Prostate gland (tissue), 2 donors: ENCODE measurements around the gene SLC38A5. TPM values are rescaled to one million over a fixed set of nuclear protein-coding genes. Genes with fewer than 3 reads are reported as not detected.

Experiments used
- DNase-seq: peaks from one replicate; pipeline ENCODE4 v3.0.0-alpha.2; 2019; ENCODE audit warnings: low spot score
- H3K27ac ChIP-seq, 2 donors: fragments of 200-600 bp; sonication (generic); 2 replicates each; pipeline ENCODE4 v1.5.1; 2017 to 2019
- H3K27me3 ChIP-seq: fragments of 200-600 bp; sonication (generic); replicated peaks from 2 replicates; pipeline ENCODE4 v1.5.1; 2019; ENCODE audit not compliant: insufficient read depth
- H3K36me3 ChIP-seq, 2 donors: fragments of 200-600 bp; sonication (generic); 1 replicate in 1 of 2; 2 replicates in 1 of 2; pipeline versions ENCODE4 v1.5.1 to v1.8.1; 2017 to 2019
- H3K4me1 ChIP-seq: fragments of 200-600 bp; sonication (generic); replicated peaks from 2 replicates; pipeline ENCODE4 v1.5.1; 2019
- H3K4me3 ChIP-seq, 2 donors: fragments of 200-600 bp; sonication (generic); 2 replicates each; pipeline ENCODE4 v1.5.1; 2017 to 2019
- H3K9me3 ChIP-seq: fragments of 200-600 bp; sonication (generic); 2 replicates; pipeline ENCODE4 v1.5.1; 2017
- CTCF ChIP-seq, 4 experiments: fragments of 200-600 bp in 2 of 4; fragments of 450-650 bp in 2 of 4; sonication (generic) in 2 of 4; IDR thresholded peaks; 1 replicate in 3 of 4; 2 replicates in 1 of 4; pipeline ENCODE4 v1.5.1; 2016 to 2019; ENCODE audit warnings: antibody characterized with exemption in 4 of 4, mild to moderate bottlenecking in 2 of 4, moderate library complexity in 2 of 4
- POLR2A ChIP-seq: fragments of 450-650 bp; IDR thresholded peaks from one replicate; pipeline ENCODE4 v1.6.1; 2016; ENCODE audit warnings: antibody characterized with exemption, mild to moderate bottlenecking
- POLR2AphosphoS5 ChIP-seq: sonication (generic); formaldehyde crosslinking; IDR thresholded peaks from one replicate; pipeline ENCODE4 v1.6.1; 2017; ENCODE audit warnings: antibody characterized with exemption
- whole genome bisulfite sequencing: methylation state at CpG from one replicate; pipeline ENCODE4 v1.1.5; 2018; 5-methylcytosine and 5-hydroxymethylcytosine counted together
- intact Hi-C: fragments of 100-400 bp; cut with DNase I; formaldehyde crosslinking; loops from one replicate; pipeline ENCODE4 v1.14.2; 2022
- total RNA-seq, 2 donors: library from RNA; depleted of rRNA; stranded (reverse); fragments of >200 nt; gene quantifications; one replicate each; pipeline ENCODE4 v1.1.0, GENCODE V29; 2016

SLC38A5 gene
- total RNA-seq, 2 donors from 2014 or later, result 3.0 to 6.2 TPM

- H3K4me3 ChIP-seq, result no peak overlapping the region
- no peaks in the 10 kb centered on the region for H3K27me3 ChIP-seq
- no peak for DNase-seq
- H3K9me3 ChIP-seq, result no peaks in the 10 kb centered on the region
- TF ChIP-seq POLR2AphosphoS5, result no peak
- no peak for TF ChIP-seq CTCF (IDR thresholded peaks at IDR 0.05)
- no peak for TF ChIP-seq POLR2A
- no peaks in the 10 kb centered on the region for H3K4me1 ChIP-seq
- WGBS, result 79% methylated on average over 6 of the region's 6 CpGs
- H3K27ac ChIP-seq, result no peak overlapping the region
- intact Hi-C loops, result no loop called here
- H3K36me3 ChIP-seq, result no peaks in the 10 kb centered on the region
Observed at GRCh38 chrX:48461830-48462229, 8.2 kb downstream of the SLC38A5 start.

GRCh38 chrX:48460606-48461005 lies 9.5 kb downstream of the SLC38A5 start:
- Histone ChIP-seq H3K4me3 (no peak overlapping the region), H3K9me3 (no peaks in the 10 kb centered on the region), H3K27ac (no peak overlapping the region), H3K27me3 (no peaks in the 10 kb centered on the region), H3K36me3 (no peaks in the 10 kb centered on the region), H3K4me1 (no peaks in the 10 kb centered on the region)
- intact Hi-C loops, result no loop called here
- no peak for DNase-seq
- 94% methylated on average over 6 of the region's 11 CpGs for WGBS
- TF ChIP-seq CTCF (IDR thresholded peaks at IDR 0.05) (no peak), POLR2AphosphoS5 (no peak), POLR2A (no peak)

GRCh38 chrX:48460031-48460430 lies 10.0 kb downstream of the SLC38A5 start:
- no peak overlapping the region for H3K27ac ChIP-seq
- 90% methylated on average over 3 of the region's 3 CpGs for WGBS
- no peaks in the 10 kb centered on the region for H3K9me3 ChIP-seq
- no peaks in the 10 kb centered on the region for H3K27me3 ChIP-seq
- no peak for DNase-seq
- TF ChIP-seq POLR2AphosphoS5 (no peak), POLR2A (no peak), CTCF (IDR thresholded peaks at IDR 0.05) (no peak)
- intact Hi-C loops, result no loop called here
- H3K4me1 ChIP-seq, result no peaks in the 10 kb centered on the region
- H3K36me3 ChIP-seq, result no peaks in the 10 kb centered on the region
- H3K4me3 ChIP-seq, result no peak overlapping the region

GRCh38 chrX:48459483-48459882 lies 10.6 kb downstream of the SLC38A5 start:
- no peaks in the 10 kb centered on the region for H3K36me3 ChIP-seq
- no peaks in the 10 kb centered on the region for H3K27me3 ChIP-seq
- intact Hi-C loops, result no loop called here
- no peak for TF ChIP-seq POLR2A
- TF ChIP-seq CTCF (IDR thresholded peaks at IDR 0.05), result no peak
- no peak for TF ChIP-seq POLR2AphosphoS5
- H3K4me3 ChIP-seq, result no peak overlapping the region
- H3K4me1 ChIP-seq, result no peaks in the 10 kb centered on the region
- H3K9me3 ChIP-seq, result no peaks in the 10 kb centered on the region
- 92% methylated on average over 6 of the region's 6 CpGs for WGBS
- no peak overlapping the region for H3K27ac ChIP-seq
- DNase-seq, result no peak

GRCh38 chrX:48458711-48459110 lies 11.3 kb downstream of the SLC38A5 start:
- TF ChIP-seq CTCF (IDR thresholded peaks at IDR 0.05) (no peak), POLR2A (no peak), POLR2AphosphoS5 (no peak)
- Histone ChIP-seq H3K27me3 (no peaks in the 10 kb centered on the region), H3K4me3 (no peak overlapping the region), H3K27ac (no peak overlapping the region), H3K36me3 (no peaks in the 10 kb centered on the region), H3K9me3 (no peaks in the 10 kb centered on the region), H3K4me1 (no peaks in the 10 kb centered on the region)
- DNase-seq, result no peak
- intact Hi-C loops, result no loop called here
- WGBS, result no CpG with 5 or more reads among the region's 6 CpGs
